K562 (cell line): ENCODE measurements around the gene OR2T10. TPM values are rescaled to one million over a fixed set of nuclear protein-coding genes. Genes with fewer than 3 reads are reported as not detected.

Source experiments
- ATAC-seq: fragments of 200-7000 bp; cut with Tn5 transposase; 3 replicates; pipeline ENCODE4 v1.9.1; 2020; ENCODE audit warnings: moderate library complexity
- BruUV-seq: library from RNA; stranded (reverse); fragments of 400-500 nt; replicated peaks from 2 replicates; lab custom pipeline; 2021; lab: Mats Ljungman, UMichigan
- CTCF ChIA-PET: fragments of 300-600 bp; formaldehyde crosslinking; extraction: SDS; loops from one replicate; lab custom pipeline; 2021; ENCODE audit warnings: low intra/inter-chr PET ratio; lab: Yijun Ruan, JAX
- POLR2A ChIA-PET: fragments of 300-600, 350-650 bp; sonication (Branson Sonifier 250); formaldehyde crosslinking; extraction: SDS; loops from one replicate; lab custom pipeline; 2021; ENCODE audit warnings: antibody characterized with exemption, inconsistent platforms; lab: Yijun Ruan, JAX
- DNase-seq, 4 experiments: peaks; one replicate each; pipeline versions ENCODE4 v3.0.0 to v3.0.0-alpha.2; 2011 to 2018; ENCODE audit warnings: low spot score in 3 of 4, mixed read lengths in 3 of 4; ENCODE audit errors: extremely low read depth in 1 of 4
- FAIRE-seq: peaks from 2 replicates; lab custom pipeline; 2011; peaks lifted over from hg19 to GRCh38; lab: Jason Lieb, UNC
- H2AFZ ChIP-seq: 2 replicates; pipeline ENCODE4 v1.6.0; 2011; ENCODE audit warnings: low read depth, low read length, control low read depth, inconsistent platforms
- H3K27ac ChIP-seq: fragments of 200-600 bp; 3 replicates; pipeline ENCODE4 v1.8.0; 2011; ENCODE audit warnings: low read depth, mild to moderate bottlenecking, control low read depth, inconsistent platforms, low read length, moderate library complexity, mixed read lengths; ENCODE audit errors: extremely low read depth
- H3K27me3 ChIP-seq, 2 experiments: fragments of 300-600 bp in 1 of 2; 2 replicates in 1 of 2; 3 replicates in 1 of 2; pipeline versions ENCODE4 v1.6.0 to v1.8.0; 2011; ENCODE audit warnings: inconsistent platforms in 2 of 2, low read length in 2 of 2, mild to moderate bottlenecking in 1 of 2, mixed read lengths in 1 of 2, moderate library complexity in 1 of 2; ENCODE audit not compliant: control insufficient read depth in 2 of 2, insufficient read depth in 2 of 2
- H3K36me3 ChIP-seq: fragments of 300-600 bp; 3 replicates; pipeline ENCODE4 v1.8.0; 2011; ENCODE audit warnings: mild to moderate bottlenecking, low read length, inconsistent platforms; ENCODE audit not compliant: control insufficient read depth, insufficient read depth
- H3K4me1 ChIP-seq, 2 experiments: fragments of 200-600 bp in 1 of 2; replicated peaks in 1 of 2; 2 replicates in 1 of 2; 3 replicates in 1 of 2; pipeline versions ENCODE4 v1.5.1 to v1.8.0; 2011; ENCODE audit warnings: inconsistent platforms in 2 of 2, low read length in 2 of 2, mild to moderate bottlenecking in 1 of 2, mixed read lengths in 1 of 2, moderate library complexity in 1 of 2; ENCODE audit not compliant: control insufficient read depth in 2 of 2, insufficient read depth in 2 of 2
- H3K4me2 ChIP-seq: 2 replicates; pipeline ENCODE4 v1.6.1; 2011; ENCODE audit warnings: low read length, control low read depth, inconsistent platforms, mixed read lengths; ENCODE audit not compliant: insufficient read depth
- H3K4me3 ChIP-seq: fragments of 200-600 bp; sonication (generic), shearing (Covaris generic); 2 replicates; pipeline ENCODE4 v1.5.1; 2016; ENCODE audit warnings: control low read depth, inconsistent platforms
- H3K79me2 ChIP-seq: fragments of 200-600 bp; 3 replicates; pipeline ENCODE4 v1.8.0; 2011; ENCODE audit warnings: low read length, inconsistent platforms; ENCODE audit not compliant: control insufficient read depth, insufficient read depth
- H3K9ac ChIP-seq, 2 experiments: 2 replicates each; pipeline versions ENCODE4 v1.6.0 to v1.6.1; 2011; ENCODE audit warnings: low read depth in 2 of 2, low read length in 2 of 2, control low read depth in 1 of 2, inconsistent platforms in 1 of 2, mild to moderate bottlenecking in 1 of 2, mixed read lengths in 1 of 2; ENCODE audit not compliant: insufficient read depth in 1 of 2
- H3K9me1 ChIP-seq: one replicate; pipeline ENCODE4 v1.6.0; 2011; ENCODE audit warnings: inconsistent platforms, mild to moderate bottlenecking, low read length, moderate library complexity; ENCODE audit not compliant: control insufficient read depth, insufficient read depth
- H3K9me3 ChIP-seq: replicated peaks from 2 replicates; pipeline ENCODE4 v1.5.1; 2011; ENCODE audit warnings: low read depth, low read length, inconsistent platforms; ENCODE audit not compliant: control insufficient read depth, insufficient read depth
- H4K20me1 ChIP-seq: replicated peaks from 2 replicates; pipeline ENCODE4 v1.6.1; 2011; ENCODE audit warnings: low read length, inconsistent platforms, mixed read lengths; ENCODE audit not compliant: control insufficient read depth, insufficient read depth
- SAP30 ChIP-seq: fragments of 200-600 bp; sonication (generic); IDR thresholded peaks from 2 replicates; pipeline ENCODE4 v1.6.1; 2012; ENCODE audit warnings: borderline replicate concordance, low read depth, mild to moderate bottlenecking, moderate library complexity, low read length, control low read depth, inconsistent platforms; ENCODE audit not compliant: insufficient read depth, poor library complexity, severe bottlenecking
- SNRNP70 ChIP-seq: fragments of 200-400 bp; formaldehyde crosslinking; optimal IDR thresholded peaks from 2 replicates; pipeline ENCODE3; 2017; ENCODE audit warnings: low read depth, low read length
- ZNF212 ChIP-seq: fragments of 450-650 bp; formaldehyde crosslinking; IDR thresholded peaks from 2 replicates; pipeline ENCODE4 v1.4.0; 2020; ENCODE audit warnings: mild to moderate bottlenecking
- WGBS: fragments of 100-300 bp; shearing (Covaris generic); methylation state at CpG from one replicate; pipeline ENCODE4 v1.1.6; 2016; ENCODE audit warnings: low coverage, mixed read lengths; ENCODE audit not compliant: insufficient coverage; ENCODE audit errors: missing lambda C conversion rate; 5-methylcytosine and 5-hydroxymethylcytosine counted together
- in situ Hi-C: fragments of 300-500 bp; cut with MboI; formaldehyde crosslinking; loops from 4 replicates; pipeline ENCODE4 v1.15.0; 2018; ENCODE audit warnings: inconsistent platforms, mixed read lengths
- intact Hi-C: fragments of 100-400 bp; cut with micrococcal nuclease; formaldehyde crosslinking; loops from 2 replicates; pipeline ENCODE4 v1.14.2; 2022
- polyA plus RNA-seq, 8 experiments: library from polyadenylated mRNA; depleted of rRNA in 4 of 8; stranded (reverse) in 5 of 8; unstranded in 3 of 8; fragments of >200 nt; fragmentation: Nextera tagmentation in 2 of 8; fragmentation: Illumina TruSeq in 1 of 8; extraction: Ambion mirVana in 2 of 8; extraction: Trizol in 1 of 8; gene quantifications; 2 replicates each; pipeline versions ENCODE4 v1.2.1 to v1.2.3, GENCODE V29; 2011 to 2014; ENCODE audit warnings: inconsistent platforms in 1 of 8, missing spikeins in 1 of 8
- total RNA-seq, 7 experiments: library from RNA; depleted of rRNA in 6 of 7; stranded (reverse); fragments of >200 nt in 6 of 7; fragmentation: Illumina TruSeq in 2 of 7; extraction: Trizol in 2 of 7; gene quantifications; 2 replicates each; pipeline versions ENCODE4 v1.2.1 to v1.2.3, GENCODE V29; 2011 to 2021; ENCODE audit warnings: low replicate concordance in 1 of 7
- TF ChIP-seq, protein P1 (sequence below): fragments of 450-650 bp; formaldehyde crosslinking; IDR thresholded peaks from 2 replicates; pipeline ENCODE4 v1.4.0; 2020; ENCODE audit warnings: mild to moderate bottlenecking, moderate library complexity
- TF ChIP-seq, protein P2 (sequence below): fragments of 450-650 bp; formaldehyde crosslinking; IDR thresholded peaks from 2 replicates; pipeline ENCODE4 v1.4.0; 2020; ENCODE audit warnings: mild to moderate bottlenecking, moderate library complexity
- TF ChIP-seq, protein P3 (sequence below): sonication (generic); formaldehyde crosslinking; IDR thresholded peaks from 2 replicates; pipeline ENCODE4 v1.8.1; 2022; ENCODE audit warnings: missing genetic modification reagents
- TF ChIP-seq, protein P4 (sequence below): fragments of 450-650 bp; conservative IDR thresholded peaks from 2 replicates; pipeline ENCODE4 v1.6.1; 2016; ENCODE audit warnings: missing genetic modification characterization, low read depth, mild to moderate bottlenecking, control low read depth, missing compliant biosample characterization
- TF ChIP-seq, protein P5 (sequence below): fragments of 250-450 bp; sonication (Bioruptor Pico); IDR thresholded peaks from 2 replicates; pipeline ENCODE4 v1.8.0; 2022; ENCODE audit warnings: moderate library complexity, mild to moderate bottlenecking, inconsistent platforms
- TF ChIP-seq, protein P6 (sequence below): fragments of 200-800 bp; sonication (Bioruptor generic); IDR thresholded peaks from 2 replicates; pipeline ENCODE4 v1.6.1; 2016; ENCODE audit warnings: missing genetic modification characterization, missing compliant biosample characterization

Gene OR2T10
- total and polyA plus RNA-seq, 9 of the 15 experiments (the other 6 are each of a cell fraction or from before 2014, with no cell fraction given): not detected

DNA sequence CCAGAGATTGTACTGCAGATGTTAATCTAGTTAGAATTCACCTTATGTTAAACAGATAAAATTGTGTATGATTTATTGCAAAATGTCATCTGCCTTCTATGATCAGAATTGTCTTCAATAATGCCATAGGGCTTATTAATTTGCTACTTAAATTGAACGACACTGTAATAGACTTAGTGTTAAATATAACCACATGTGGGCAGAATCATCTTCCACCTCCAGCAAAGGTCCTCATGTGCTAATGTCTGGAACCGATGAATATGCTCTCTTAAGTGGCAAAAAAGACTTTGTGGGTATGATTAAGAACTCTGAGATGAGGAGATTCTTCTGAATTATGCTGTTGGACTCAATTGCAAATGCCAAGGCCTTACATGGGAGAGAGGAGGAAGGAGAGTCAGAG, 33.1 kb upstream of the OR2T10 start:
- FAIRE-seq (no peak), DNase-seq (no peak), ATAC-seq (no peak)
- no peaks in the 10 kb centered on the region for H3K4me1 ChIP-seq
- H3K9me1 ChIP-seq: no peaks in the 10 kb centered on the region
- intact Hi-C loops: no loop called here
- WGBS: 0% methylated on average over 2 of the region's 2 CpGs
- H4K20me1 ChIP-seq: no peaks in the 10 kb centered on the region
- no peak overlapping the region for H3K27ac ChIP-seq
- H3K4me3 ChIP-seq: no peak overlapping the region
- H3K27me3 ChIP-seq: no peaks in the 10 kb centered on the region
- no peaks in the 10 kb centered on the region for H3K9me3 ChIP-seq
- ChIA-PET POLR2A (interaction anchor here (0.6 kb wide), 1 partner anchor 216 kb away, joined by 3 read pairs; no protein-coding TSS in a partner anchor), CTCF (no interaction called here)
- no peaks in the 10 kb centered on the region for H3K79me2 ChIP-seq
- in situ Hi-C loops: no loop called here
- H3K4me2 ChIP-seq: no peak overlapping the region
- H3K36me3 ChIP-seq: no peaks in the 10 kb centered on the region
- no peak overlapping the region for H3K9ac ChIP-seq
- no peak overlapping the region for H2AFZ ChIP-seq
- BruUV-seq: no TSS peak
- TF ChIP-seq, protein P1, sequence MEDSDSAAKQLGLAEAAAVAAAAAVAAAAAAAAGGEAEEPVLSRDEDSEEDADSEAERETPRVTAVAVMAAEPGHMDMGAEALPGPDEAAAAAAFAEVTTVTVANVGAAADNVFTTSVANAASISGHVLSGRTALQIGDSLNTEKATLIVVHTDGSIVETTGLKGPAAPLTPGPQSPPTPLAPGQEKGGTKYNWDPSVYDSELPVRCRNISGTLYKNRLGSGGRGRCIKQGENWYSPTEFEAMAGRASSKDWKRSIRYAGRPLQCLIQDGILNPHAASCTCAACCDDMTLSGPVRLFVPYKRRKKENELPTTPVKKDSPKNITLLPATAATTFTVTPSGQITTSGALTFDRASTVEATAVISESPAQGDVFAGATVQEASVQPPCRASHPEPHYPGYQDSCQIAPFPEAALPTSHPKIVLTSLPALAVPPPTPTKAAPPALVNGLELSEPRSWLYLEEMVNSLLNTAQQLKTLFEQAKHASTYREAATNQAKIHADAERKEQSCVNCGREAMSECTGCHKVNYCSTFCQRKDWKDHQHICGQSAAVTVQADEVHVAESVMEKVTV (CRISPR knock-in tag): no peak
- no peak for TF ChIP-seq ZNF212 (CRISPR knock-in tag)
- TF ChIP-seq SAP30: no peak
- TF ChIP-seq, protein P2, sequence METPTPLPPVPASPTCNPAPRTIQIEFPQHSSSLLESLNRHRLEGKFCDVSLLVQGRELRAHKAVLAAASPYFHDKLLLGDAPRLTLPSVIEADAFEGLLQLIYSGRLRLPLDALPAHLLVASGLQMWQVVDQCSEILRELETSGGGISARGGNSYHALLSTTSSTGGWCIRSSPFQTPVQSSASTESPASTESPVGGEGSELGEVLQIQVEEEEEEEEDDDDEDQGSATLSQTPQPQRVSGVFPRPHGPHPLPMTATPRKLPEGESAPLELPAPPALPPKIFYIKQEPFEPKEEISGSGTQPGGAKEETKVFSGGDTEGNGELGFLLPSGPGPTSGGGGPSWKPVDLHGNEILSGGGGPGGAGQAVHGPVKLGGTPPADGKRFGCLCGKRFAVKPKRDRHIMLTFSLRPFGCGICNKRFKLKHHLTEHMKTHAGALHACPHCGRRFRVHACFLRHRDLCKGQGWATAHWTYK: no peak
- TF ChIP-seq, protein P3, sequence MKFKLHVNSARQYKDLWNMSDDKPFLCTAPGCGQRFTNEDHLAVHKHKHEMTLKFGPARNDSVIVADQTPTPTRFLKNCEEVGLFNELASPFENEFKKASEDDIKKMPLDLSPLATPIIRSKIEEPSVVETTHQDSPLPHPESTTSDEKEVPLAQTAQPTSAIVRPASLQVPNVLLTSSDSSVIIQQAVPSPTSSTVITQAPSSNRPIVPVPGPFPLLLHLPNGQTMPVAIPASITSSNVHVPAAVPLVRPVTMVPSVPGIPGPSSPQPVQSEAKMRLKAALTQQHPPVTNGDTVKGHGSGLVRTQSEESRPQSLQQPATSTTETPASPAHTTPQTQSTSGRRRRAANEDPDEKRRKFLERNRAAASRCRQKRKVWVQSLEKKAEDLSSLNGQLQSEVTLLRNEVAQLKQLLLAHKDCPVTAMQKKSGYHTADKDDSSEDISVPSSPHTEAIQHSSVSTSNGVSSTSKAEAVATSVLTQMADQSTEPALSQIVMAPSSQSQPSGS (CRISPR knock-in tag): no peak
- TF ChIP-seq, protein P4, sequence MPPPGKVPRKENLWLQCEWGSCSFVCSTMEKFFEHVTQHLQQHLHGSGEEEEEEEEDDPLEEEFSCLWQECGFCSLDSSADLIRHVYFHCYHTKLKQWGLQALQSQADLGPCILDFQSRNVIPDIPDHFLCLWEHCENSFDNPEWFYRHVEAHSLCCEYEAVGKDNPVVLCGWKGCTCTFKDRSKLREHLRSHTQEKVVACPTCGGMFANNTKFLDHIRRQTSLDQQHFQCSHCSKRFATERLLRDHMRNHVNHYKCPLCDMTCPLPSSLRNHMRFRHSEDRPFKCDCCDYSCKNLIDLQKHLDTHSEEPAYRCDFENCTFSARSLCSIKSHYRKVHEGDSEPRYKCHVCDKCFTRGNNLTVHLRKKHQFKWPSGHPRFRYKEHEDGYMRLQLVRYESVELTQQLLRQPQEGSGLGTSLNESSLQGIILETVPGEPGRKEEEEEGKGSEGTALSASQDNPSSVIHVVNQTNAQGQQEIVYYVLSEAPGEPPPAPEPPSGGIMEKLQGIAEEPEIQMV (tag): no peak
- TF ChIP-seq, protein P5, sequence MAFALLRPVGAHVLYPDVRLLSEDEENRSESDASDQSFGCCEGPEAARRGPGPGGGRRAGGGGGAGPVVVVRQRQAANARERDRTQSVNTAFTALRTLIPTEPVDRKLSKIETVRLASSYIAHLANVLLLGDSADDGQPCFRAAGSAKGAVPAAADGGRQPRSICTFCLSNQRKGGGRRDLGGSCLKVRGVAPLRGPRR (CRISPR knock-in tag): no peak
- TF ChIP-seq SNRNP70: no peak
- TF ChIP-seq, protein P6, sequence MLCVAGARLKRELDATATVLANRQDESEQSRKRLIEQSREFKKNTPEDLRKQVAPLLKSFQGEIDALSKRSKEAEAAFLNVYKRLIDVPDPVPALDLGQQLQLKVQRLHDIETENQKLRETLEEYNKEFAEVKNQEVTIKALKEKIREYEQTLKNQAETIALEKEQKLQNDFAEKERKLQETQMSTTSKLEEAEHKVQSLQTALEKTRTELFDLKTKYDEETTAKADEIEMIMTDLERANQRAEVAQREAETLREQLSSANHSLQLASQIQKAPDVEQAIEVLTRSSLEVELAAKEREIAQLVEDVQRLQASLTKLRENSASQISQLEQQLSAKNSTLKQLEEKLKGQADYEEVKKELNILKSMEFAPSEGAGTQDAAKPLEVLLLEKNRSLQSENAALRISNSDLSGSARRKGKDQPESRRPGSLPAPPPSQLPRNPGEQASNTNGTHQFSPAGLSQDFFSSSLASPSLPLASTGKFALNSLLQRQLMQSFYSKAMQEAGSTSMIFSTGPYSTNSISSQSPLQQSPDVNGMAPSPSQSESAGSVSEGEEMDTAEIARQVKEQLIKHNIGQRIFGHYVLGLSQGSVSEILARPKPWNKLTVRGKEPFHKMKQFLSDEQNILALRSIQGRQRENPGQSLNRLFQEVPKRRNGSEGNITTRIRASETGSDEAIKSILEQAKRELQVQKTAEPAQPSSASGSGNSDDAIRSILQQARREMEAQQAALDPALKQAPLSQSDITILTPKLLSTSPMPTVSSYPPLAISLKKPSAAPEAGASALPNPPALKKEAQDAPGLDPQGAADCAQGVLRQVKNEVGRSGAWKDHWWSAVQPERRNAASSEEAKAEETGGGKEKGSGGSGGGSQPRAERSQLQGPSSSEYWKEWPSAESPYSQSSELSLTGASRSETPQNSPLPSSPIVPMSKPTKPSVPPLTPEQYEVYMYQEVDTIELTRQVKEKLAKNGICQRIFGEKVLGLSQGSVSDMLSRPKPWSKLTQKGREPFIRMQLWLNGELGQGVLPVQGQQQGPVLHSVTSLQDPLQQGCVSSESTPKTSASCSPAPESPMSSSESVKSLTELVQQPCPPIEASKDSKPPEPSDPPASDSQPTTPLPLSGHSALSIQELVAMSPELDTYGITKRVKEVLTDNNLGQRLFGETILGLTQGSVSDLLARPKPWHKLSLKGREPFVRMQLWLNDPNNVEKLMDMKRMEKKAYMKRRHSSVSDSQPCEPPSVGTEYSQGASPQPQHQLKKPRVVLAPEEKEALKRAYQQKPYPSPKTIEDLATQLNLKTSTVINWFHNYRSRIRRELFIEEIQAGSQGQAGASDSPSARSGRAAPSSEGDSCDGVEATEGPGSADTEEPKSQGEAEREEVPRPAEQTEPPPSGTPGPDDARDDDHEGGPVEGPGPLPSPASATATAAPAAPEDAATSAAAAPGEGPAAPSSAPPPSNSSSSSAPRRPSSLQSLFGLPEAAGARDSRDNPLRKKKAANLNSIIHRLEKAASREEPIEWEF (CRISPR knock-in tag): no peak
